Measurements from ENCODE around the gene ANAPC5.
"Not testable (repeated sequence)": the region's sequence is repeated elsewhere in the genome, so short reads cannot be mapped to it uniquely, and the experiment has no call there.

Gene ANAPC5

GRCh38 chr12:121351820-121352681 lies at the start of gene ANAPC5:
Gene ANAPC5 (minus strand): TSS chr12:121352411. CDS start chr12:121352340, 71 bp downstream.
- DNase-seq (ENCODE audit: low read depth): peak; percentile 96

DNA sequence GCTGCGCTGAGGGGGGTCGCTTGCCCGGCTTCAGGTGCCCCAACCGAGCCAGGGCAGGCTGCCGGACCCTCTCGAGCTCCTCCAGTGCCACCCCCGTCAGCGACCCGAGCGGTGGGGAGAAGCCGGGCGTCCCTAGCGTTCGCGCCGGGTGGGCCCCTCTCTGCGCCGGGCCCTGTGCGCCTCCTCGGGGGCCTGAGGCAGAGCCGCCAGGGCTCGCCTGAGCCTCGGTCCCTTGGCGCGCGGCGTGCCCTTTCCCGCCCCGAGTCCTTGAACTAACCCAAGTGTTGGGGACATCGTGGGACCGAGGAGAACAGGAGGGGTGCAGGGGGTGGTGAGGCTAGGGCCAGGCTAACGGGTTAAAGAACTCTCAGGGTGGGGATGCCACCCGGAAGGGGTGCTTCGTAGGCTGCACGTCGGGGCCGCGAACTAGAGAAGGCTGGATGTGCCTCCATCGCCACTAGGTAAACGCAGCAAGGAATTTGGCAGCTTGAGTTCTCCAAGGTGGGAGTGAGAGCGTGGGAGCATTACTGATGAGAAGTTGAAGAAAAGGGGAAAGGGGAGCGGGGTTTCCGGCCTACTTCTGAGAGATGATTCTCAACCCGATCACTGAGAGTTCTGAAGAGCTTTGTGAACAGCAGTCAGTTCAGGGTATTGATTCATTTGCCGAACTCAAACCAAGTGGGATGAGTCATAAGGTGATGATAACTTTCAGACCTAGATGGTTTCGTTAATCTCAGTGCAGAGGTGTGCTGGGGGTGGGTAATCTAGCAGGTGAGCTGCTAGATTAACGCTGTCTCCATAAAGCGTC lies 48.3 kb upstream of the ANAPC5 start:
- DNase-seq (ENCODE audit: low read depth): no peak

- DNase-seq (ENCODE audit: low read depth): peak; percentile 79
Measured at GRCh38 chr12:121399391-121400331, 47.5 kb upstream of the ANAPC5 start, which contains the start of gene RNF34. Gene RNF34 (plus strand): TSS chr12:121400118. CDS start chr12:121400213, 95 bp downstream.

- DNase-seq (ENCODE audit: low read depth): no peak
Measured at GRCh38 chr12:121398355-121398754, 46.1 kb upstream of the ANAPC5 start.

DNA sequence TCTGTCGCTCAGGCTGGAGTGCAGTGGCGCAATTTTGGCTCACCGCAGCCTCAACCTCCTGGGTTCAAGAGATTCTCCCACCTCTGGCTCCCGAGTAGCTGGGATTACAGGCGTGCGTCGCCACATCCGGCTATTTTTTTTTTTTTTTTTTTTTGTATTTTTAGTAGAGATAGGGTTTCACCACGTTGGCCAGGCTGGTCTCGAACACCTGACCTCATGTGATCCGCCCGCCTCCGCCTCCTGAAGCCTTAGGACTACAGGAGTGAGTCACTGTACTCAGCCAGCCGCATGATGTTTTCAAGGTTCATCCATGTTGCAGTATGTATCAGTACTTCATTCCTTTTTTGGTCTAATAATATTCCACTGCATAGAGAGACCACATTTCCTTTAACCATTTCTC lies 45.3 kb upstream of the ANAPC5 start:
- DNase-seq (ENCODE audit: low read depth): no peak

GRCh38 chr12:121392325-121392716 lies 40.1 kb upstream of the ANAPC5 start:
- DNase-seq (ENCODE audit: low read depth): no peak

DNA sequence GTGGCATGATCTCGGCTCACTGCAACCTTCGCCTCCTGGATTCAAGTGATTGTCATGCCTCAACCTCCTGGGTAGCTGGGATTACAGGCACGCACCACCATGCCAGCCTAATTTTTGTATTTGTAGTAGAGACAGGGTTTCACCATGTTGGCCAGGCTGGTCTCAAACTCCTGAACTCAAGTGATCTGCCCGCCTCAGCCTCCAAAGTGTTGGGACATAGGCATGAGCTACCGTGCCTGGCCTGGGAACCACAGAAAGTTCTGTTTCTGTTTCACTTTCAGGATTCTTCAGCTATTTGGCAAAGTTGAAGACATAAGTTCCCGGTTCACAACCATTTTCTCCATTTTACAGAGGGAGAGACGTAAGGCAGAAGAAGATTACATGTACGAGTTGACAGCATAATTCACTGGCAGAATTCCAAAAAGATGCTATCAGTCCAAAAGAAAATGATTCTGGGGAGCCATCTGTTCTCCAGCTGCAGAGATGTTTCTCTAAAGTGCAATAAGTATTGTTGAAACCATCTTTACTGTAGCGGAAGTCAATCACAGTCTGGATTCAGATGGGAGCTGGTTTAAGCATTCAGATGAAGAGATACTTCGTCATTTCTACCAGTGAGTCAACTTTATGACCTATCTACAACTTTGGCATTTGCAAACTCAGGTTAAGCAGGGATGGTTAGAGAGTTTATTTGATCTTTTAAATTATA lies 39.6 kb upstream of the ANAPC5 start:
- DNase-seq (ENCODE audit: low read depth): peak; percentile 36

GRCh38 chr12:121390856-121391255 lies 38.6 kb upstream of the ANAPC5 start:
- DNase-seq (ENCODE audit: low read depth): no peak

GRCh38 chr12:121388421-121388981 lies 36.3 kb upstream of the ANAPC5 start:
- DNase-seq (ENCODE audit: low read depth): peak; percentile 38

DNA sequence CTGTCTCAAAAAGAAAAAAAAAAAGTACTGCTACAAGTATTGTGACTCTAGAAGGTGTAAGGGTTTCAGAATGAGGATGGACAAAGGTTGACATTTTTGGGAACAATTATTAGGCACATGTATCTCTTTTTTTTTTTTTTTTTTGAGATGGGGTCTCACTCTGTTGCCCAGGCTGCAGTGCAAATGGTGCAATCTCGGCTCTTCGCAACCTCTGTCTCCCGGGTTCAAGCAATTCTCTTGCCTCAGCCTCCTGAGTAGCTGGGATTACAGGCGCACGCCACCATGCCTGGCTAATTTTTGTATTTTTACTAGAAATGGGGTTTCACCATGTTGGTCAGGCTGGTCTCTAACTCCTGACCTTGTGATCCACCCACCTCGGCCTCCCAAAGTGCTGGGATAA lies 32.7 kb upstream of the ANAPC5 start:
- DNase-seq (ENCODE audit: low read depth): not testable (repeated sequence)

DNA sequence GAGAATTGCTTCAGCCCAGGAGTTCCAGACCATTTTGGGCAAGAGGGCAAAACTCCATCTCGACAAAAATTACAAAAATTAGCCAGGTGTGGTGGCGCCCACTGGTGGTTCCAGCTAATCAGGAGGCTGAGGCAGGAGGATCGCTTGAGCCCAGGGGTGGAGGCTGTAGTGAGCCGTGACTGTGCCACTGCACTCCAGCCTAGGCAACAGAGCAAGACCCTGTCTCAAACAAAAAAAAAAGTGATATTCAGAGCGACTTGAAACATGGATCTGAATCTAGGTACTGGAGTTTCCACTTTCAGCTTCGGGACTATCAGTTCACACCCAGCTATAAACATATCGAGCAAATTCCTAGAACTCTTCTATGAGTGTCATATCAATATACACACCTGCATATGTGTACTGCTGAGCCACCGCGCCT lies 31.4 kb upstream of the ANAPC5 start:
- DNase-seq (ENCODE audit: low read depth): no peak

DNA sequence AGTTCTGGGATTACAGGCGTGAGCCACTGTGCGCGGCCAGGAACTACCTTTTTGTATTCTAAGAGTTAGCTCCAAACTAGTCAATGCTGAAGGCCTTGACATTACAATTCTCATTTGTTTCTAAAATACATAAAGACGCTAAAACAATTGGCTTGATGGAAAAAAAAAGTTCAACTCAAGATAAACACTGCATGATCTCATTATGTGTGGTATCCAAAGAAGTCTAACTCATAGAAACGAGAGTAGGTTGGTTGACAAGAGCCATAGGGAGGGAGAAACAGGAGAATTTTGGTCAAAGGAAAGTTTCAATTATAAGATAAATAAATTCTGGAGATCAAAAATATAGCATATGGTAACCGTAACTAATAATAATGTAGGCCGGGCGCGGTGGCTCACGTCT lies 27.7 kb upstream of the ANAPC5 start:
- no peak for DNase-seq (ENCODE audit: low read depth)

DNA sequence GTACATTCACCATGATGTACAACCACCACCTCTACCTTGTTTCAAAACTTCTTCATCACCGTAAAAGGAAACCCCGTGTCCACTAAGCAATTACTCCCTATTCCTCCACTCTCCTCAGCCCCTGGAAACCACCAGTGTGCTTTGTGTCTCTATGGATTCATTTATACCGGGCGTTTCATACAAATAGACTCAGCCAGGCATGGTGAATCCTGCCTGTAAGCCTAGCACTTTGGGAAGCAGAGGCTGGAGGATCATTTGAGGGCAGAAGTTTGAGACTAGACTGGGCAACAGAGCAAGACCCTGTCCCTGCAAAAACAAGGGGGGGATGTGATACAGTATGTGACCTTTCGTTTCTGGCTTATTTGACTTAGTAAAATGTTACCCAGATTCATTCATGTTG lies 26.5 kb upstream of the ANAPC5 start:
- no peak for DNase-seq (ENCODE audit: low read depth)

DNA sequence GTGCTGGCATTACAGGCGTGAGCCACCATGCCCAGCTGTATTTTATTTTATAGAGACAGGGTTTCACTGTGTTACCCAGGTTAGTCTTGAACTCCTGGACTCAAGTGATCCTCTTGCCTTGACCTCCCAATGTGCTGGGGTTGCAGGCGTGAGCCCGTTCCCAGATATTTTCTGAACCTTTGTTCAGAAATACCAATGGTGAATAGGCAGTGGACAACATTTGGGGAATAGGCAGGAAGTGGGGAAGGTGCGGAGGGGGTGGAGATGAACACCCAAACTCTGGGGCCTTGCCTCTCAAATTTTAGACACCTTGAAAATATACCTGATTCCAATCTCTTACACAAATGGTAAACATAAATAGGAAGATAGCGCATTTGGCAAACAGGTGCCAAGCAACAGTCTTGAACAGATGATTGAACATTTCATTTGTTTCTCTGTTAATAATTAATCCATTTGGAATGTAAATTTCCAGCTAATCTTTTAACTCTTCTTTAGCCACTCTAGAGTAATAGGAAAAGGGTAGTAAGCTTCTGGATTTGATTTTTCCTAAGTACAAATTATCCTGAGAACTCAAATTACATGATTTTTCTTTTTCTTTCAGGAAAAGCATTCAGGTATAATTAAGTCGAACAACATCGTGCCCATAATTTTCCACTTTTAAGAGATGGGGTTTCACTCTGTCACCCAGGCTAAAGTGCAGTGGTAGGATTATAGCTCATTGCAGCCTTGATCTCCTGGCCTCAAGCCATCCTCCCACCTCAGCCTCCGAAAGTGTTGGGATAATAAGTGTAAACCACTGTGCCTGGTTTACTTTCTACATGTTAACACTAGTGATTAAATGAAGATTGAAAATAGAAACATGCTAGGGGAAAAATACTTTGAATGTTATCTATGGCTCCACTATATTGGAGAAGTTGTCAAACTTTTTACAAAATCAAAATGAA lies 24.8 kb upstream of the ANAPC5 start:
- DNase-seq (ENCODE audit: low read depth): no peak

DNA sequence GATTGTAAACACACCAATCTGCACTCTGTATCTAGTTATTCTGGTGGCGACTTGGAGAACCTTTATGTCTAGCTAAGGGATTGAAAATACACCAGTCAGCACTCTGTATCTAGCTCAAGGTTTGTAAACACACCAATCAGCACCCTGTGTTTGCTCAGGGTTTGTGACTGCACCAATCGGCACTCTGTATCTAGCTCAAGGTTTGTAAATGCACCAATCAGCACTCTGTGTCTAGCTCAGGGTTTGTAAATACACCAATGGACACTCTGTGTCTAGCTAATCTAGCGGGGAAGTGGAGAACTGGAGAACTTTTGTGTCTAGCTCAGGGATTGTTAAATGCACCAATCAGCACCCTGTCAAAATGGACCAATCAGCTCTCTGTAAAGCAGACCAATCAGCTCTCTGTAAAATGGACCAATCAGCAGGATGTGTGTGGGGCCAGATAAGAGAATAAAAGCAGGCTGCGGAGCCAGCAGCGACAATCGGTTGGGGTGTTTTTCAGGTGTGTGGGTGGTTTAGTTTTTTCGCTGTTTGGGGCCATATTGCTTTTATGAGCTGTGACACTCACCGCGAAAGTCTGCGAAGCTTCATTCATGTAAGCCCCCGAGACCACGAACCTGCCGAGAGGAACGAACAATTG lies 22.9 kb upstream of the ANAPC5 start:
- DNase-seq (ENCODE audit: low read depth): not testable (repeated sequence)

DNA sequence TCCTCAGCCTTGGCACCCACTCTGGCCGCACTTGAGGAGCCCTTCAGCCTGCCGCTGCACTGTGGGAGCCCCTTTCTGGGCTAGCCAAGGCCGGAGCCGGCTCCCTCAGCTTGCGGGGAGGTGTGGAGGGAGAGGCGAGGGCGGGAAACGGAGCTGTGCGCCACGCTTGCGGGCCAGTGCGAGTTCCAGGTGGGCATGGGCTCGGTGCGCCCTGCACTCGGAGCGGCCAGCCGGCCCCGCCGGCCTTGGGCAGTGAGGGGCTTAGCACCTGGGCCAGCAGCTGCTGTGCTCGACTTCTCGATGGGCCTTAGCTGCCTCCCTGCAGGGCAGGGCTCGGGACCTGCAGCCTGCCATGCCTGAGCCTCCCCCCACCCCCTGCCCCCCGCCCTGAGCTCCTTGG lies 22.1 kb upstream of the ANAPC5 start:
- not testable (repeated sequence) for DNase-seq (ENCODE audit: low read depth)

DNA sequence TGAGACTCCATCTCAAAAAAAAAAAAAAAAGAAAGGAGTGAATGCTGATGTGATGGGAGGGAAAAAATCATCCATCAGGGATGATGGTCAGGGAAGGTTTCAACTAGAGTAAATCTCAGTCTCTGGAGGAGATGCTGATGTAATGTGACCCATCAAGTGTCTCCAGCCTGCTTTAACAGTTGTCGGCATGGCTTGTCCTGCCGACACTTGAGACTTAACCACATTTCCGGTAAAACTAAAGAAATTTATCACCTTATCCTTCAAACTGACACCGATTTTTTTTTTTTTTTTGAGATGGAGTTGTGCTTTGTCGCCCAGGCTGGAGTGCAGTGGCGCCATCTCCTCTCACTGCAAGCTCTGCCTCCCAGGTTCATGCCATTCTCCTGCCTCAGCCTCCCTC lies 21.5 kb upstream of the ANAPC5 start:
- no peak for DNase-seq (ENCODE audit: low read depth)

- DNase-seq (ENCODE audit: low read depth): no peak
Measured at GRCh38 chr12:121371404-121371803, 19.2 kb upstream of the ANAPC5 start.

GRCh38 chr12:121366063-121366459 lies 13.8 kb upstream of the ANAPC5 start:
- no peak for DNase-seq (ENCODE audit: low read depth)

All from non-pigmented ciliary epithelial cell (primary cell).